Activated T-helper 1 cell treated with anti-CD3 and anti-CD28 coated beads, Interleukin-12 subunit alpha, Interleukin-12 subunit beta, Interleukin-2, Interleukin-4 antibody, amounts not matched to agents 30 ng/mL and 10 ng/mL and 1 ng/mL, durations not matched to agents 14 hours and 24 hours and 36 hours (primary cell): ENCODE measurements around the gene NPTN. TPM values are rescaled to one million over a fixed set of nuclear protein-coding genes. Genes with fewer than 3 reads are reported as not detected.
A peak's percentile ranks its signal among the peaks of the same experiment; 100 is the strongest.

ENCODE experiments used
- DNase-seq: peaks from one replicate; pipeline ENCODE4 v3.0.0; 2021; ENCODE audit warnings: low spot score
- H3K27ac Mint-ChIP-seq: one replicate; pipeline ENCODE4 v1.8.0; 2021; ENCODE audit warnings: mild to moderate bottlenecking, mixed read lengths
- H3K27me3 Mint-ChIP-seq: one replicate; pipeline ENCODE4 v1.8.0; 2022; ENCODE audit warnings: mild to moderate bottlenecking, moderate library complexity, mixed read lengths; ENCODE audit not compliant: insufficient read depth
- H3K36me3 Mint-ChIP-seq: one replicate; pipeline ENCODE4 v1.8.0; 2021; ENCODE audit warnings: low read depth, mixed read lengths
- H3K4me1 Mint-ChIP-seq: one replicate; pipeline ENCODE4 v1.8.0; 2021; ENCODE audit warnings: low read depth, mixed read lengths
- H3K4me3 Mint-ChIP-seq: one replicate; pipeline ENCODE4 v1.8.0; 2021; ENCODE audit warnings: mild to moderate bottlenecking, moderate library complexity, mixed read lengths
- H3K9me3 Mint-ChIP-seq: one replicate; pipeline ENCODE4 v1.8.0; 2021; ENCODE audit warnings: mixed read lengths
- intact Hi-C: fragments of 100-400 bp; cut with micrococcal nuclease; formaldehyde crosslinking; loops from one replicate; pipeline ENCODE4 v1.15.1; 2024
- total RNA-seq: library from RNA; stranded (reverse); gene quantifications from 2 replicates; pipeline ENCODE4 v1.2.3, GENCODE V29; 2022

Gene NPTN
- total RNA-seq, 1 donor from 2014 or later, result 91.2 TPM

DNA sequence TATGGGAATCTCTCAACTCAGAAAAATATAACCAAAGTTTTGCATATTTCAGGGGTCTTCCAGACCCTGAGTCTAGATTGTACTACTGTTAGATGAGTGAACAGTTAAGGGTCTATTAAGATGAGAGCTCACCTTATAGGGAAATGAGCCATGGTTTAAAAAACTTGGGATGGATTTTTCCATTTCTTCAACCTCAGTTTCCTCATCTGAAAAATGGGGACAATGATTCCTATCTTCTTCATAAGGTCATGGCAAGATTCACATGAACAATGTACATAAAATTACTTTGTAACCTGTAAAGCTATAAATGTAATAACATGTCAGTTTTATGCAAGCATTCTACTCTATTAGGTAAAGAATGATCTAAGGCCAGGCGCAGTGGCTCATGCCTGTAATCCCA lies 28.7 kb downstream of the NPTN start:
- Mint-ChIP-seq H3K4me1 (peaks cover 25% of the 10 kb centered on the region), H3K36me3 (peaks cover 11% of the 10 kb centered on the region), H3K27me3 (no peaks in the 10 kb centered on the region), H3K27ac (no peak overlapping the region), H3K9me3 (no peaks in the 10 kb centered on the region), H3K4me3 (no peak overlapping the region)
- intact Hi-C loops, result no loop called here
- no peak for DNase-seq

GRCh38 chr15:73602992-73603391 lies 30.2 kb downstream of the NPTN start:
- peaks cover 14% of the 10 kb centered on the region for H3K4me1 Mint-ChIP-seq

DNA sequence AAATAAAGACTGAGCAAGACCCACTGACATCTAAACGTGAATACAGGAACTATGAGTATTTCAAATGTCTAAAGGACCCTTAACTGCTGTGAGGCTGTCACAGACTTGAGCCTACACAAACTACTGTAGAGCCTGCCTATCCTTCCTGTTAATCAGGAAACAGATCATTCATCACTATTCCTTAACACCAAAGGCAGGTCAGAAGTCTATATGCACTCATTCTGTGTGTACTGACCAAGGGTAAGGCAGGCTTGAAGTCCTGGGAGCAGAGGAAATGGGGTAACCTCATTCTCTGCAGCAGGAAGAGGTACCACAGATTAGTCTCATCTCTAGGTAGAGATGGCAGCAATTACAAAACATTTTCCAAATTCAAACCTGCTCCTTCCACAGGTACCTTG lies 30.7 kb downstream of the NPTN start:
- peaks cover 8% of the 10 kb centered on the region for H3K4me1 Mint-ChIP-seq
- H3K9me3 Mint-ChIP-seq, result no peaks in the 10 kb centered on the region
- H3K36me3 Mint-ChIP-seq, result peaks cover 9% of the 10 kb centered on the region
- no peak overlapping the region for H3K4me3 Mint-ChIP-seq
- no peak for DNase-seq
- H3K27me3 Mint-ChIP-seq, result no peaks in the 10 kb centered on the region
- H3K27ac Mint-ChIP-seq, result no peak overlapping the region
- intact Hi-C loops, result loop anchor here (2.0 kb wide), 1 partner anchor 18 kb away; no protein-coding TSS in a partner anchor

More at GRCh38 chr15:73602992-73603391, 30.2 kb downstream of the NPTN start:
- H3K27ac Mint-ChIP-seq, result peak overlapping the region; percentile 3
- no peak overlapping the region for H3K4me3 Mint-ChIP-seq
- DNase-seq, result no peak
- H3K36me3 Mint-ChIP-seq, result peaks cover 9% of the 10 kb centered on the region
- intact Hi-C loops, result loop anchor here (2.0 kb wide), 1 partner anchor 18 kb away; no protein-coding TSS in a partner anchor
- no peaks in the 10 kb centered on the region for H3K9me3 Mint-ChIP-seq
- H3K27me3 Mint-ChIP-seq, result no peaks in the 10 kb centered on the region

DNA sequence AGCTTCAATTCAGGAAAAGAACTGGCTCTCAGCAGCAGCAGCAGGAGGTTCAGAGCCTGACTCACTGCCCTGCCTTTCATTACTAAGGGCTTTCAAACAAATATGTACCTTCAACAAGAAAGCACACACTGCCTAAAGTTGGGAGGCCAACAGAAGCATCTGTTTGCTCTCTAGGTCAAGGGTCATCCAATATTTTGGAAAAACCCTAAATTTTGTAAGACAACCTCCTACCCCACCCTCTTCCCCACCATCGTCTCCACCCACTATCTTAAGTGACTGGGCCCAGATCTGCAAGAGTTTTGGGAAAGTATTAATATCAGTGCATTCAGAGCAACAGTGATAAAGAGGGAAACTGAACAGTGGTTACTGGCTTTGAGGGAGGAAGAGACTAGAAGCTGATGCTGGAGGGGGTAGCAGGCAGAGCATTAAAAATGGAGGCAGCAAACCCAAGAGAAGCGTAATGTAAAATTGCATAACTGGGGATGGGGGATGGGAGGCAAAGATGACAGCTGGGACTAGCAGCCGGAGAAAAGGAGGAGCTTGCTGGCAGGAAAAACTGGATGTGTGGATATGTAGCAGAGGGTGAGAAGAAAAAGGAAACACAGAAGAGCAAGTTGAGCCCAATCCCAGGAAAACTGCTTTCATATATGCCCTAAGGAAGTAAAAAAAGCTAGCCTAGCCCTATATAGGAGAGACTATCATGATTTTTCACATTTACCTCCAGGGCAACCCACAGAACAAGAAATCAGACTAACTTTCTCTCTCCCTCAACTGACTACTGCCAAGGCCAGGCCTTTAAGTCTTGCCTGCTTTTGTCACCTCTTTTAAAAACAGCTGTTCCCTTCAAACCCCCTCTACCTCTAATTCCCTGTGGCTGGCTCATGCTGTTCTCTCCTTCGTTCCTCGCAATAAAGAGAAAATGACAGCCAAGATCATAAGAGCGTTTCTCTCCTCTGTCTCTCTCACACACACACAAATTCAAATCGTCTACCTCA lies 31.4 kb downstream of the NPTN start:
- Mint-ChIP-seq H3K27me3 (no peaks in the 10 kb centered on the region), H3K27ac (no peak overlapping the region), H3K4me3 (no peak overlapping the region), H3K4me1 (peaks cover 1% of the 10 kb centered on the region), H3K9me3 (no peaks in the 10 kb centered on the region), H3K36me3 (peaks cover 5% of the 10 kb centered on the region)
- no peak for DNase-seq
- intact Hi-C loops, result loop anchor here (2.0 kb wide), 1 partner anchor 19 kb away; no protein-coding TSS in a partner anchor

GRCh38 chr15:73600413-73601335 lies 32.5 kb downstream of the NPTN start:
- H3K27me3 Mint-ChIP-seq, result no peaks in the 10 kb centered on the region
- no peak for DNase-seq
- H3K4me1 Mint-ChIP-seq, result peaks cover 2% of the 10 kb centered on the region
- intact Hi-C loops, result no loop called here
- no peak overlapping the region for H3K4me3 Mint-ChIP-seq
- no peaks in the 10 kb centered on the region for H3K9me3 Mint-ChIP-seq
- H3K27ac Mint-ChIP-seq, result no peak overlapping the region
- H3K36me3 Mint-ChIP-seq, result peaks cover 11% of the 10 kb centered on the region

- Mint-ChIP-seq H3K27ac (no peak overlapping the region), H3K36me3 (peaks cover 11% of the 10 kb centered on the region), H3K4me3 (no peak overlapping the region), H3K27me3 (no peaks in the 10 kb centered on the region), H3K4me1 (peaks cover 10% of the 10 kb centered on the region), H3K9me3 (no peaks in the 10 kb centered on the region)
- DNase-seq, result no peak
- intact Hi-C loops, result no loop called here
These were observed 33.3 kb downstream of the NPTN start for GRCh38 chr15:73599934-73600333.

GRCh38 chr15:73598530-73599160 lies 34.5 kb downstream of the NPTN start:
- Mint-ChIP-seq H3K4me3 (no peak overlapping the region), H3K27me3 (no peaks in the 10 kb centered on the region), H3K27ac (no peak overlapping the region), H3K4me1 (peaks cover 10% of the 10 kb centered on the region), H3K9me3 (no peaks in the 10 kb centered on the region), H3K36me3 (peaks cover 10% of the 10 kb centered on the region)
- intact Hi-C loops, result no loop called here
- no peak for DNase-seq

DNA sequence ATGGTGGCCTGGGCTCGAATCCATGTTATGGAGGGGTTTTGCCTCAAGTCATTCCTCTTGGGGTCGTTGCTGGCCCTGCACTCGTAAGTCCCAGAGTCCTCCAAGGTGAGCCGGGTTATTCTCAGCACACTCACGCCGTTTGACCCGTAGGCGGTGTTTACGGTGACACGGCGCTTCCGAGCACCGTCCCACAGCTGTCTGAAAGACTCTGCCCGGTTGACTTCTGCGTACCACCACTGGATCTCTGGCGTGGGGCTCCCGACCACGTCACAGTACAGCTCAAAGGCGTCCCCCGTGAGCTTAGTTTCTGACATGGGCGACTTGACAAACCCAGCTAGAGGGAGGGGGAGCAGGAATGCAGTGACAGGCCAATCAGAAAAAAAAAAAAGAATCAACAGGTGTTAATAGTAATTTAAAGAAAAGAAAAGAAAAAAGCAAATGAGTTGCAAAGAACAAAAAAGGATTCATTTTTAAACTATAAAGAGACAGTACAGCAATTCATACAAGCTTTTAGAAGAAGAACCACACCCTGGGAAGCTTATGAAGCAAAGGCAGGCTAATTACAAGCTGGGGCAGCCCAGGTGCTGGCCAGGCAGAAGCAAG lies 36.1 kb downstream of the NPTN start:
- H3K4me3 Mint-ChIP-seq, result no peak overlapping the region
- no peaks in the 10 kb centered on the region for H3K27me3 Mint-ChIP-seq
- intact Hi-C loops, result no loop called here
- DNase-seq, result no peak
- H3K9me3 Mint-ChIP-seq, result no peaks in the 10 kb centered on the region
- H3K27ac Mint-ChIP-seq, result no peak overlapping the region
- H3K36me3 Mint-ChIP-seq, result peaks cover 8% of the 10 kb centered on the region
- peaks cover 10% of the 10 kb centered on the region for H3K4me1 Mint-ChIP-seq

DNA sequence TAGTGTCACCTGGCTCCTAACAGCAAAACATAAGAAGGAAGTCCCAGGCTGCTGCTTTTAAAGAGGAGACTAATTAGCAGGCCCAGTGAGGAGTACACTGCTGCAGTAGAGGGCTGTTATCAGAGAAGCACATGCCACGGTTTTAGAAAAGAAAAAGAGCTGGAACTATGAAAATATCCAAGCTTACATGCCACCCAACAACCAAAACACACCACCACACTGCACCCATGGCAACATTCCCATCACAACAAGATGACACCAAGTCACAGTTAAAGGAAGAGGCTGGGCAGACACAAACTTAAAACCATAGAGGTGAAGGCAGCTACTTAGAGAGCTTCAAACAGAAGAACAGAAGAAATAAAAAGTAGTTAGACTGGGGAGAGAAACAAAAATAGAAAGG lies 37.0 kb downstream of the NPTN start:
- DNase-seq, result no peak
- intact Hi-C loops, result no loop called here
- Mint-ChIP-seq H3K4me3 (no peak overlapping the region), H3K27ac (peak overlapping the region; percentile 12), H3K9me3 (no peaks in the 10 kb centered on the region), H3K27me3 (no peaks in the 10 kb centered on the region), H3K36me3 (peaks cover 12% of the 10 kb centered on the region), H3K4me1 (peaks cover 10% of the 10 kb centered on the region)

DNA sequence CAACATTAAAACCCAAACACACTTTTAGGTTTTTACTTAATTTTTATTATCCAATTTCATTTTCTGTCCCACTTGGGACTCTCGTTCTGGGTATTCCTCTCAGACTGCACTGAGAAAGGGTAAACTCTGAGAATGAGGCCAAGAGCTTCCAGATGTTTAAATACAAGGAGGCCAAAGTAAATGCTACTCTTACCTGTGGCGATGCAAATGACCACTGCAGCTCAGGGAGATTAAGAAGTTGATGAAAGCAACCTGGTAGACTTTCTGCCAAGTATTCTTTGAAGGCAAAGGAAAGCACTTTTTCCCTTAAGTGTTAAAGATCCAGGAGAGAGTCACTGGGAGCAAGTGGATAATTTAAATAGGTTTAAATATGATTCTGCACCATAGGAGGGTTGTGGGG lies 39.1 kb downstream of the NPTN start:
- Mint-ChIP-seq H3K4me1 (peaks cover 10% of the 10 kb centered on the region), H3K27me3 (no peaks in the 10 kb centered on the region), H3K36me3 (peaks cover 22% of the 10 kb centered on the region), H3K4me3 (no peak overlapping the region), H3K27ac (no peak overlapping the region), H3K9me3 (no peaks in the 10 kb centered on the region)
- intact Hi-C loops, result no loop called here
- DNase-seq, result no peak

DNA sequence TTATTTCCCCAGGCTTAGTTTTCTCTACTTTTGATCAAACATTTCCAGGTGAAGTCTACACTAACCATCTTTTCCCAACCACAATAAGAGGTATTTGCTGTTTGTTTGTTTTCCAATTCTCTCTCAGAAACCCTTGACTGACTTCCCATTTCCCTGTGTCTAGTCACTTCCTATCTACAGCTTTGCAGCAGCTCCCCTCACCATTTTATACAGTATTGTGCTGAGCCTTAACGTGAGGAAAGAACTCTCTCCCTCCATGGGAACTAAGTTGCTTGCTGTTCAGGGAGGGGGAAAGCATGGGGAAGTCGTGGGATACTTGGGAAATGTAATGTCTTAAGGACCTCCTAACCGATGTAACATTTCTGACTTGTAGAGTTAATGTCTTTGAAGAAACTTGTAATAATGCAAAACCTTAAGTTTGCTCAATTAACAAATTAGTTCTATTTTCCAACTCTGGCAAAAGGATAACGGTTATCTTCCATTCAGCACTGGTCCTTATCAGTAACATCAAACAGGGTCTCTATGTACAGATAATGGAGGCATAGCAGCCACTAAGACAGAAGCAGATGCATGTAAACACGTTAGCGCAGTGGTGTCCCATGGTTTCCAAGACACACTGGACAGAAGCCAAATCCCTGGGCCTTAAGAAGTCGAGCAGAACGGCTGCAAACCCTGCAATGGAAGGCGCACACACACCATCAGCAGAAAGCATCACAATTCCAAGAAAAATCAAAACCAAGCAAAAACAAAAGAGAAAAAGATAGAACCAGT lies 39.7 kb downstream of the NPTN start:
- Mint-ChIP-seq H3K27ac (no peak overlapping the region), H3K36me3 (peaks cover 28% of the 10 kb centered on the region), H3K4me3 (no peak overlapping the region), H3K9me3 (no peaks in the 10 kb centered on the region), H3K4me1 (peaks cover 13% of the 10 kb centered on the region), H3K27me3 (no peaks in the 10 kb centered on the region)
- intact Hi-C loops, result no loop called here
- DNase-seq, result no peak
